NAMALWA (cell line): ENCODE data around the gene ALDH16A1.
A peak's percentile ranks its signal among the peaks of the same experiment; 100 is the strongest.

Source experiments
- DNase-seq: peaks from one replicate; pipeline ENCODE4 v3.0.0-alpha.2; 2015; ENCODE audit warnings: low spot score

The ALDH16A1 gene

DNA sequence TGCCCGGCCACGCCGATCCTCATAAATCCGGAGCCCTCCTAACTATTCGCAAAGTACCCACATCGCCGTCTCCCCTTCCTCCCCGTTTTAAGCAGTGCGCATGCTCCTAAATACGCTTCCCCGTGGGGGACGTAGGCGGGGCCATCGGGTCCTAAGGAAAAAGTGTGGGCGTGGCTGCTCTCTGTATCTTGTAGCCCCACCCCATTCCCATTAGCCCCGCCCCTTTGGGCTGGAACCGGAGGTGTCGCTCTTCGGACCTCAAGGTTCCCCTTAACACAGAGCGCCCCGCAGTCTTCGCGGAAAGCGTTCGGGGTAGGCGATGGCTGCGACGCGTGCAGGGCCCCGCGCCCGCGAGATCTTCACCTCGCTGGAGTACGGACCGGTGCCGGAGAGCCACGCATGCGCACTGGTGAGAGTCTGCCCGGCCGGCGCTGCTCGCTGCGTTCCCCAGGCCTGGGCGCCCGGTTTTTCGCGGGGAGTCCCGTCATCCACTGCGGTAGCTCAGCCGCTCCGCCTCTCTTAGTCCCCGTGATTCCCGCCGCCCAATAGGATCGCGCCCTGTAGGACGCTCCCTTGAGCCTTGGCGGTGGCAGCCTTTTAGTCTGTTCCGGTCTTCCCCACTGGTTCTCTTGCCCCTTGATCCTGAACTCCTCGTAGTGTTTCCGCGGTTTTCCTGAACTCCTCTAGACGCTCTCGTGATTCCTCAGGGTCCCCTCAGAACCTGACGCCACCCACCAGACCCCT, at the start of gene ALDH16A1:
ALDH16A1 (plus strand) TSS at position 213 of the 744 bp plus-strand sequence; CDS start at position 320, 107 bp downstream.
- DNase-seq = peak; percentile 98

DNA sequence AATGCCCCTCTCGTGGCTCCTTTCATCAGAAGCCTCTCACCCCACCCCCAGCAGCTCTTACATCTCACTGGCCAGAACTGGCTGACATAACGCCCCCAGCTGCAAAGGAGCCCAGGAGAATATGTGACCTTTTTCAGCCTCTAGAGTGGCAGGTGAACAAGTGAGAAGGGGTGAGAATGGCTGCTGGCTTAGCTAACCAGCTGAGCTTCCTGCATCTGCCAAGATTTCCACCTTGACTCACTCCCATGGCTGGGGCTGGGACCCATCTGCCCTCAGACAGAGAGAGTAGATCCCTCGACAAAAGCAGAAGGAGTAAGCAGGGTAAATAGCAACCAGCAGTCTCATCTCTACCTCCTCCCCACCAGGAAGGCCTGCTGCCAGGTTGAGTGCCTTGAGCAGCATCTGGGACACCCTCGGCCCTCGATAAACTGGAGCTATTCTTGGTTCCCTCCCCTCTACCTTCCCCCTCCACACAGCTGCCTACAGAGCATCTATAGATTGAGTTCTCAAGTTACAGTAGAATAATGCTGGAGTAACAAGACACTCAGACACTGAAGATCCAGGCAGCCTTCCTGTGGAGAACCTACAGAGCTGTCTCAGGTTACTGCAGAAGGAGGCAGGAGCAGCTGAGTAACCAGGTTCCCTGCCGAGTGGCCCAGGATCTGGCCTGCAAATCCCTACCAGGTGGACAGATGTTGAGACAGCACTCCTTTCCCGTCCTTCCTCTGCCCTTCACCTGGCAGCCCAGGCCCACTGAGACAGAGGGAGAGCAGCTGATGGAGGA, 49.4 kb upstream of the ALDH16A1 start:
- peak; percentile 69 for DNase-seq

DNA sequence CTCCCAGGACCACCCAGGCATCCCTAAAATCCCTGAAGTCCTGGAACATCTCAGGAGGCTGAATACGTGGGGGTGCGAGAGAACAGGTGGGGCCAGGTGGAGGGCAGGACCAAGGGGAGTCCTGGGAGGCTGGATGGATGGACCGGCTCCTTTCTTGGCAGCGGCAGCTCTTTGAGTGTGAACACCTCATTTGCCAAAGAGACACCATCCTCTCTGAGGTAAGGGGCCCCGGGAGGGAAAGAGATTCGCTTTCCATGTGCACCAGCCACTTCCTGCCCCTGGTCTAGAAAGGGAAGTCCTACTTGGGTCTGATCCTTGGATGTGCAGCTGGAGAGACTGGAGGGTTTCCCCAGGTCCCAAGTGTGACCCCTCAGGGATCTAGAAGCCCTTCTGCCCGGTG, 45.9 kb upstream of the ALDH16A1 start:
- DNase-seq = no peak

- no peak for DNase-seq
Observed at GRCh38 chr19:49407482-49408015, 45.5 kb upstream of the ALDH16A1 start.

GRCh38 chr19:49408816-49409440, 44.1 kb upstream of the ALDH16A1 start:
- DNase-seq = no peak

DNA sequence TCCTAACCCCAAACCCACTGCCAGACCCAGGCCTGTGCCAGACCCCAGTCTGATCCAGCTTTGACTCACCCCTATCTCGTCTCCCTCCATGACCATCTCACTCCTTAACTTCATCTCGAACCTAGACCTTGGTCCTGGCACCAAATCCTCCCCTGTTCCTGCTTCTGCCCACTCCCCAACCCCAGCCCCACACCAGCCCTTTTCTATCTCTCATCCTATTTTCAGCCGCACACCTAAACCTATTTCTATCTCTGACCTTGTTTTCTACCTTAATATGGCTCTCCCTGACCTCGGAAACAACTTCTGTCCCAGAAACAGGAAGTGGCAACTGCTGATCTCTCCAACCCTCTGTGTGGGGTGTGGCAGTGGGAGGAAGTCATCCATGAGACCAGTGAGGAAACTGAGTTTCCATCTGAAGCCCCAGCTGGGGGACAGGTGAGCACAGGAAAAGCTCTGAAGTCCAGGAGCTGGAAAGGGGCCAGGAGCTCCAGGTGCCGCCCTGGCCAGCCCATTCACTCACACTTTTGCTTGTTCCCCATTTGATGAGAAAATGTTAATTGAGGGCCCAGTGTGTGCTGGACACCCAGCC, 43.5 kb upstream of the ALDH16A1 start:
- DNase-seq = peak; percentile 69

- no peak for DNase-seq
Observed at GRCh38 chr19:49411681-49412326, 41.2 kb upstream of the ALDH16A1 start.

DNA sequence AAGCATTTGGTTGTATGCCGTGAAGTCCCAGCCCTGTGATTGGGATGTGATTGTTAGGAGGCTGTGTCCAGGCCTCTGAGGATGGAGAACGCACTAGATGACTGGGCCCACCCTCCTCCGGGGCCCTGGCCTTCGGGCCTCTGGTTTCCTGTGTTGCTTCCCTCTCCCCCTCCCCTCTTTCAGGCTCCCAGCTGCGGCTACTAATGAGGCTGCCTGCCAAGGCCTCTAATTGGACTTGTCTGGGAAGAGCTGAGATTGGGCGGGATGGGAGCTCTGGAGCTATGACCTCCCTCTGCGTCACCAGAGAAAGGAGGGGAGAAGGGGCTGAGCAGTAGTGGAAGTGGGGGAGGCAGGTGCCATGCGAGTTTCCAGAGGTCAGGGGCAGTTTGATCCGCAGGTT, 39.7 kb upstream of the ALDH16A1 start:
- DNase-seq = no peak

DNA sequence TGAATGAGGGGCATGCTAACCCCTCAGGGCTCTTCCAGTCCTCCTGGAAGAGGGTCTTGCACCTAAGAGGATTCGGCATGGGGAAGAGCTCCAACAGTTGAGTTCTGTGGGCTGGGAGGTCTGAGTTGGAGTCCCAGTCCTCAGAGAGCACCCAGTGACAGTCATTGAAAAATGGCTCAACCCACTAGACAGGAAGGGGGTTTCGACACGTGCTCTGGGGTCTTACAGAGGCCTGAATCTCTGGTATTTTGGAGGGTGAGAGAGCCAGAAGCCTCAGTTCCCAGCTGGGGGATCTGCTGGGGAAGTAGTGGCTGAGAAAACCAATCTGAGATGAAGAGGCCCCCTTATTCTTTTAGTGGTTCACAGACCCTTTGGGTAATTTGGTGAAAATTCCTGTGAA, 38.8 kb upstream of the ALDH16A1 start:
- no peak for DNase-seq

DNA sequence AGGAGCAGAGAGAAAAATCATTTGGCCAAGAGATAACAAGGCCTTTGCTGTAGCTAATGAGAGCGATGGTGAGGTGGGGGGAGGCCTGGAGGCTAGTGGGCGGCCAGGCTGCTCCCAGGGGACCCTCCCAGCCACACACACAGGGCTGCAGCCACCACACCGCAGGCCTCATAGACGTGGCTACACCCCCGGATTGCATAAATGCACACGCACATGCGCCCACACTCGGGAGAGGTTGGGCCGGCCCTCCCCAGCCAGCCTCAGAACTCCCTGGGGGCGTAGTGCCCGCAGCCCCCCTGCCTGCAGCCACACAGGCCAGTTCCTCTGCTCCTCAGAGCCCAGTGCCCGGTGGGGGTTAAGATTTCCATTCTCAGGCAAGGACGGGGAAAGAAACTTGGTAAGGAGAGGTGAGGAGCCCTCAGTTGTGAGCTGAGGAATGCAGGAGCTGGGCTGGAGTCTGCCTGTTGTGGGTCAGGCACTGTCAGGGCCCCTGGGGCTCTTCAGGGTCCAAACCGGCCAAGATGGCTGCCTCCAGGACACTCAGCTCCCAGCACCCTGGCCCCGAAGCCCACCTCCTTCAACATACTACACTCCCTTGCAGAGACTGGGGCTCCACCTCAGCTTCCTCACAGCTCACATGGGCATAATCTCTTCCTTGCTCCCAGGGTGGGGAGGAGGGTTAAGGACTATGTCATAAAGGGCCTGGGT, 37.8 kb upstream of the ALDH16A1 start:
- DNase-seq = no peak

GRCh38 chr19:49415810-49416200, 37.2 kb upstream of the ALDH16A1 start:
- DNase-seq = no peak

GRCh38 chr19:49417088-49417487, 35.9 kb upstream of the ALDH16A1 start:
- DNase-seq = no peak

DNA sequence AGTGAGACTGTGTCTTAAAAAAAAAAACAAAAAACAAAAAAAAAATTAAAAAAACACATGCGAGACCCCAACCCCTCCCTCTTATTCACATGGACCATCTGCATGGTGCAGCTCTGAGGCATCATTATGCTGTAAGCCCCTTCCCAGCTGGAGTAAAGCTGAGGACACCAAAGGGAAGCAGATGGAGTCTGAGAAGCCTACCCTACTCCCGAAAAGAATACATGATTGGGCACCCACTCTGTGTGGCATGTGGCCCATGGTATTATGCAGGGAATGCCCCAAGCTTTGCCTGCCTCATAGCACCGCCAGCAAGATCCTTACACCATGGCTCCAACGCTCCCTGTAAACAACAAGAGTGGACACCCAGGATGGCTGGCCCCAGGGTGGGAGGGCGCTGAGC, 34.5 kb upstream of the ALDH16A1 start:
- no peak for DNase-seq

GRCh38 chr19:49419173-49419572, 33.9 kb upstream of the ALDH16A1 start:
- no peak for DNase-seq

- no peak for DNase-seq
Observed at GRCh38 chr19:49420227-49420626, 32.8 kb upstream of the ALDH16A1 start.

- peak; percentile 78 for DNase-seq
Observed at GRCh38 chr19:49421039-49421877, 31.8 kb upstream of the ALDH16A1 start.

DNA sequence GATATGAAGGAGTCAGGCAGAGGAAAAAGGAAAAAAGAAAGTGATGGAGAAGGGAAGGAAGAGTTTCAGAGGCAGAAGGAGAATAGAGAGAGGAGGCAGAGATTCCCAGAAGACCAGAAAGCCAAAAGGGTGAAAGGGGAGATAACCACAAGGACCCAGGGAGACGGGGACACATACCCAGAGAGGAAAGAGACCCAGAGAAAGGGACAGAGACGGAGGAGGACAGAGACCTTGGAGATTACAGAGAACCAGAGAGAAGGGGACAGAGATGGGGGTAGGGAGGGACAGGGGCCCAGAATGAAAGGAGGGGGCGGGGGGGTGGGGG, 31.2 kb upstream of the ALDH16A1 start:
- DNase-seq = no peak

GRCh38 chr19:49422407-49423070, 30.5 kb upstream of the ALDH16A1 start:
- DNase-seq = no peak

DNA sequence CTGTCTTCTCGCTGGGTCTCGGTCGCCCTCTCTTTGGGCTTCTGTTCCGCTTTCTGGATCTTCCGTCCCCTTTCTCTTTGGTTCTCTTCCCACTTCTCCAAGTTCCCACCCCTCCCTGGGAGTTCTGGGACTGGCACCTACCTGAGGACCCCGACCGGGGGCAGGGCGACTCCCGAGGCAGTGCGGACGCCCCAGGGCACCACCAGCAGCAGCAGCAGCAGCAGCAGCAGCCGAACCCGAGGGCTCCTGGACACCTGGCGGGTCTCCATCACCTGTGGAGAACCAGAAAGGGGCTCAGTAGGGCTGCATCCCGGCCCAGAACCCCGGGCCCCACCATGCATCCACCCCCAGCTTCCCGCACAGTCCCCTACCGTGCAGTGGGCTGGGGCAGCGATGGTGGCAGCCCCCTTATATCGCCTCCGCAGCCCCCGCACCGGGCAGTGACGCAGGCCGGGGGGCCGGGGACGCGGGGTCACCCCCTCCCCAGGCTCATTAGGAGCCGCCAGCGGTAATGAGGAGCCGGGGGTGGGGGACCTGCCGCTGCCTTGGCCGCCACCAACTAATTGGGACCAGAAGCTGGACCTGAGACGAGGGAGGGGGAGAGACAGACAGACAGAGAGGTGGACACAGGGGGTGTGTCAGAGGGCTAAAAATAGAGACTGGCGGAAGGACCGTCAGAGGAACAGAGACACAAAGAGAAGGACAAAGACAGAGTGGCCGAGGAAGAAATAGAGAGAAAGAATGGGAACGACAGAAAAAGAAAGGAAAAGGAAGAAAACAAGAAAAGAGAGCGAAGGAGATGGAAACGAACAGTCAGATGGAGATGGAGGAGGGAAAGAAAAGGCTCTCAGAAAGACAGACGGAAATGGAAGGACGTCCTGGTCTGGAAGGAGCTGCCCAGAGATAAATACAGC, 29.7 kb upstream of the ALDH16A1 start, which contains the start of gene PTH2:
PTH2 (minus strand) TSS at position 371 of the 914 bp plus-strand sequence; CDS start at position 269, 102 bp downstream.
- DNase-seq = no peak
